ENCODE data around the gene CENPN. TPM values are rescaled to one million over a fixed set of nuclear protein-coding genes. Genes with fewer than 3 reads are reported as not detected.

CENPN gene
- total and polyA plus RNA-seq, 2 of the 13 experiments (the other 11 are each of a cell fraction or from before 2014, with no cell fraction given): 29.7 to 129 TPM

GRCh38 chr16:81006211-81006812 lies 702 bp upstream of the CENPN start:
- intact Hi-C loops (cut with micrococcal nuclease; ENCODE audit: unreplicated experiment) (loop anchor here (2.0 to 5.0 kb wide), 2 partner anchors 32 to 91 kb away; partner anchors contain the start of gene GCSH), in situ Hi-C loops (cut with HindIII; ENCODE audit: extremely low pct_ligation_motif_present, low pct_unique_long_range_greater_than_20kb) (no loop called here)
- POLR2A ChIA-PET: interaction anchor here (0.6 to 1.8 kb wide), 6 partner anchors 9 to 308 kb away, joined by 3 to 19 read pairs (median 6); partner anchors contain the start of genes C16orf46 and GAN
- no peak for TF ChIP-seq RNF2 (conservative IDR thresholded peaks at IDR 0.05; ENCODE audit: low read depth)
- TF ChIP-seq ZNF333 (CRISPR knock-in tag; IDR thresholded peaks at IDR 0.05; ENCODE audit: borderline replicate concordance): no peak; the same call in 1 of the 2 replicates
- no peak for TF ChIP-seq ZBTB37 (CRISPR knock-in tag; IDR thresholded peaks at IDR 0.05)
- TF ChIP-seq GABPB1 (CRISPR knock-in tag; IDR thresholded peaks at IDR 0.05): no peak; the same call in 1 of the 2 replicates
- 0 out of 2 replicates have a peak, but pooled peaks have one; percentile 71 for TF ChIP-seq ZNF790 (CRISPR knock-in tag; IDR thresholded peaks at IDR 0.05; ENCODE audit: borderline replicate concordance)
- no peak; the same call in 1 of the 2 replicates for TF ChIP-seq ZFP91 (CRISPR knock-in tag; IDR thresholded peaks at IDR 0.05; ENCODE audit: borderline replicate concordance)
- no peak for TF ChIP-seq HNRNPK (IDR thresholded peaks at IDR 0.05; ENCODE audit: low read depth, low read length, poor library complexity, severe bottlenecking)
- TF ChIP-seq ZNF317 (CRISPR knock-in tag; IDR thresholded peaks at IDR 0.05): no peak
- no peak for TF ChIP-seq MIER2 (CRISPR knock-in tag; IDR thresholded peaks at IDR 0.05)
- no peak for TF ChIP-seq KDM4B (CRISPR knock-in tag; IDR thresholded peaks at IDR 0.05)
- TF ChIP-seq ZNF816 (CRISPR knock-in tag; IDR thresholded peaks at IDR 0.05; ENCODE audit: borderline replicate concordance): no peak; the same call in 1 of the 2 replicates
- TF ChIP-seq HMGXB3 (CRISPR knock-in tag; IDR thresholded peaks at IDR 0.05; ENCODE audit: borderline replicate concordance): no peak
- no peak; the same call in 1 of the 2 replicates for TF ChIP-seq NCOA2 (CRISPR knock-in tag; IDR thresholded peaks at IDR 0.05)
- TF ChIP-seq HNRNPH1 (optimal IDR thresholded peaks at IDR 0.05; ENCODE audit: low read depth, low read length): no peak
- TF ChIP-seq ZNF207 (IDR thresholded peaks at IDR 0.05; ENCODE audit: borderline replicate concordance): no peak

More at GRCh38 chr16:81006211-81006812, 702 bp upstream of the CENPN start:
- ATAC-seq: peak; percentile 75
- WGBS (ENCODE audit: low lambda C conversion rate): under 1% methylated on average over 44 of the region's 50 CpGs
- Histone ChIP-seq H4K20me1 (ENCODE audit: insufficient read depth, low read length) (peaks cover 17% of the 10 kb centered on the region), H3K27ac (ENCODE audit: extremely low read length, insufficient read depth, low read length) (peak overlapping the region; percentile 99), H3K4me1 (ENCODE audit: insufficient read depth, low read length) (peaks cover 42% of the 10 kb centered on the region), H3K9ac (ENCODE audit: insufficient read depth, low read depth, low read length) (peak overlapping the region; percentile 99), H3K4me2 (ENCODE audit: low read depth, low read length) (peak overlapping the region; percentile 100), H3K4me3 (replicated peaks in 1 of 3; ENCODE audit: insufficient read depth in 1 of 3, low read depth in 2 of 3, low read length in 3 of 3) (peak overlapping the region; percentile 90 to 99 (median 90)), H3K9me3 (ENCODE audit: low read length) (no peaks in the 10 kb centered on the region), H2AFZ (ENCODE audit: low read length) (no peak overlapping the region), H3K36me3 (replicated peaks in 1 of 2; ENCODE audit: control insufficient read depth in 1 of 2, insufficient read depth in 2 of 2, low read length in 2 of 2) (no peaks in the 10 kb centered on the region; a peak in 1 of 5 replicates), H3K27me3 (ENCODE audit: control insufficient read depth in 1 of 2, insufficient read depth in 2 of 2, low read length in 2 of 2) (no peaks in the 10 kb centered on the region; a peak in 1 of 5 replicates), H3K79me2 (ENCODE audit: insufficient read depth, low read length) (peaks cover 78% of the 10 kb centered on the region)
- FAIRE-seq: no peak
- CTCF ChIA-PET (ENCODE audit: low intra/inter-chr PET ratio, low total read pairs): interaction anchor here (5.1 kb wide), 1 partner anchor 29 kb away, joined by 26 read pairs; the partner anchor contains the start of gene ATMIN
- TSS peak; percentile 68 for BruUV-seq (replicated peaks)
- DNase-seq (ENCODE audit: low spot score): peak; percentile 61

Data from HepG2 (cell line).